Esophagus (tissue), 2 donors: ENCODE results near the gene AUTS2. TPM values are rescaled to one million over a fixed set of nuclear protein-coding genes. Genes with fewer than 3 reads are reported as not detected.

Source experiments
- H3K27ac ChIP-seq, 2 donors: one replicate each; pipeline ENCODE4 v1.5.1; 2013; ENCODE audit warnings: low read depth in 2 of 2, mild to moderate bottlenecking in 2 of 2, inconsistent platforms in 1 of 2, low read length in 1 of 2, moderate library complexity in 1 of 2
- H3K27me3 ChIP-seq, 2 donors: one replicate each; pipeline ENCODE4 v1.6.1; 2013; ENCODE audit warnings: low read length in 2 of 2, control low read depth in 1 of 2, mild to moderate bottlenecking in 1 of 2; ENCODE audit not compliant: insufficient read depth in 2 of 2, control insufficient read depth in 1 of 2
- H3K36me3 ChIP-seq, 2 donors: one replicate each; pipeline ENCODE4 v1.6.1; 2013; ENCODE audit warnings: low read length in 1 of 2; ENCODE audit not compliant: control insufficient read depth in 2 of 2, insufficient read depth in 2 of 2
- H3K4me1 ChIP-seq, 2 donors: one replicate each; pipeline ENCODE4 v1.6.1; 2013; ENCODE audit warnings: low read length in 1 of 2; ENCODE audit not compliant: control insufficient read depth in 2 of 2, insufficient read depth in 2 of 2
- H3K4me3 ChIP-seq, 2 donors: one replicate each; pipeline ENCODE4 v1.5.1; 2013; ENCODE audit warnings: low read length in 2 of 2, mild to moderate bottlenecking in 2 of 2, low read depth in 1 of 2, moderate library complexity in 1 of 2
- H3K9me3 ChIP-seq, 2 donors: one replicate each; pipeline ENCODE4 v1.6.1; 2013; ENCODE audit warnings: mild to moderate bottlenecking in 2 of 2, low read depth in 1 of 2, low read length in 1 of 2, moderate library complexity in 1 of 2; ENCODE audit not compliant: control insufficient read depth in 2 of 2, insufficient read depth in 1 of 2
- WGBS, 2 donors: extraction: QIAGEN DNeasy Blood & Tissue Kit; methylation state at CpG; one replicate each; pipeline ENCODE4 v1.1.7; 2013; 5-methylcytosine and 5-hydroxymethylcytosine counted together
- polyA plus RNA-seq, 2 donors: library from polyadenylated mRNA; stranded (reverse); fragments of 200-250 nt; gene quantifications; one replicate each; pipeline ENCODE4 v1.2.3, GENCODE V29; 2013
- donor health status: healthy with polysubstance abuse.
- donor health status: Bipolar disorder and iron deficiency.

AUTS2 gene
- polyA plus RNA-seq, 2 donors = 8.3 to 15.6 TPM

- H3K9me3 ChIP-seq = no peaks in the 10 kb centered on the region
- H3K27me3 ChIP-seq = no peaks in the 10 kb centered on the region
- H3K4me1 ChIP-seq = no peaks in the 10 kb centered on the region
- 91 to 93% methylated on average over 5 of the region's 5 CpGs for WGBS, 2 donors
- no peak overlapping the region for H3K27ac ChIP-seq
- no peak overlapping the region for H3K4me3 ChIP-seq
- no peaks in the 10 kb centered on the region for H3K36me3 ChIP-seq
Measured at GRCh38 chr7:70529436-70529835, 931.2 kb downstream of the AUTS2 start.

GRCh38 chr7:70529914-70530585 is 931.8 kb downstream of the AUTS2 start:
- no peaks in the 10 kb centered on the region for H3K27me3 ChIP-seq
- no peaks in the 10 kb centered on the region for H3K36me3 ChIP-seq
- no peak overlapping the region for H3K4me3 ChIP-seq
- no peak overlapping the region for H3K27ac ChIP-seq
- H3K4me1 ChIP-seq = no peaks in the 10 kb centered on the region
- no peaks in the 10 kb centered on the region for H3K9me3 ChIP-seq
- WGBS, 2 donors = 87 to 93% methylated on average over 8 of the region's 8 CpGs

- H3K4me3 ChIP-seq = no peak overlapping the region
- no peaks in the 10 kb centered on the region for H3K4me1 ChIP-seq
- 94 to 98% methylated on average over 2 of the region's 2 CpGs for WGBS, 2 donors
- H3K36me3 ChIP-seq = no peaks in the 10 kb centered on the region
- no peaks in the 10 kb centered on the region for H3K9me3 ChIP-seq
- no peaks in the 10 kb centered on the region for H3K27me3 ChIP-seq
- no peak overlapping the region for H3K27ac ChIP-seq
Measured at GRCh38 chr7:70533614-70534013, 935.3 kb downstream of the AUTS2 start.

- Histone ChIP-seq H3K9me3 (no peaks in the 10 kb centered on the region), H3K4me3 (no peak overlapping the region), H3K27me3 (no peaks in the 10 kb centered on the region), H3K27ac (peak overlapping the region in 1 of 2 donors; percentile 40), H3K36me3 (no peaks in the 10 kb centered on the region), H3K4me1 (peaks cover 2 to 3% of the 10 kb centered on the region in 2 donors)
Measured at GRCh38 chr7:70539205-70539604, 940.9 kb downstream of the AUTS2 start.

- WGBS, 2 donors = 59 to 66% methylated on average over 9 of the region's 9 CpGs
- no peaks in the 10 kb centered on the region for H3K27me3 ChIP-seq
- H3K9me3 ChIP-seq = no peaks in the 10 kb centered on the region
- H3K27ac ChIP-seq = no peak overlapping the region
- H3K4me3 ChIP-seq = no peak overlapping the region
- peaks cover 2 to 3% of the 10 kb centered on the region in 2 donors for H3K4me1 ChIP-seq
- no peaks in the 10 kb centered on the region for H3K36me3 ChIP-seq
Measured at GRCh38 chr7:70539617-70540016, 941.3 kb downstream of the AUTS2 start.

GRCh38 chr7:70540641-70541040 is 942.4 kb downstream of the AUTS2 start:
- 32 to 57% methylated on average over 1 of the region's 1 CpG for WGBS, 2 donors
- Histone ChIP-seq H3K36me3 (no peaks in the 10 kb centered on the region), H3K9me3 (no peaks in the 10 kb centered on the region), H3K27ac (no peak overlapping the region), H3K4me1 (peaks cover 2 to 3% of the 10 kb centered on the region in 2 donors), H3K4me3 (no peak overlapping the region), H3K27me3 (no peaks in the 10 kb centered on the region)

GRCh38 chr7:70542750-70543376 is 944.6 kb downstream of the AUTS2 start:
- Histone ChIP-seq H3K27ac (no peak overlapping the region), H3K9me3 (no peaks in the 10 kb centered on the region), H3K36me3 (no peaks in the 10 kb centered on the region), H3K4me3 (no peak overlapping the region), H3K4me1 (peaks cover 2 to 3% of the 10 kb centered on the region in 2 donors), H3K27me3 (no peaks in the 10 kb centered on the region)
- 92 to 100% methylated on average over 1 of the region's 1 CpG for WGBS, 2 donors

GRCh38 chr7:70544016-70544415 is 945.7 kb downstream of the AUTS2 start:
- no peaks in the 10 kb centered on the region for H3K27me3 ChIP-seq
- H3K27ac ChIP-seq = no peak overlapping the region
- peaks cover 2 to 3% of the 10 kb centered on the region in 2 donors for H3K4me1 ChIP-seq
- H3K36me3 ChIP-seq = no peaks in the 10 kb centered on the region
- WGBS, 2 donors = 87 to 95% methylated on average over 2 of the region's 2 CpGs
- no peaks in the 10 kb centered on the region for H3K9me3 ChIP-seq
- H3K4me3 ChIP-seq = no peak overlapping the region

- Histone ChIP-seq H3K9me3 (no peaks in the 10 kb centered on the region), H3K27me3 (no peaks in the 10 kb centered on the region), H3K4me3 (no peak overlapping the region), H3K27ac (no peak overlapping the region), H3K4me1 (peaks cover 2% of the 10 kb centered on the region in 2 donors), H3K36me3 (no peaks in the 10 kb centered on the region)
- WGBS, 2 donors = 87 to 90% methylated on average over 6 of the region's 6 CpGs
Measured at GRCh38 chr7:70545214-70545613, 946.9 kb downstream of the AUTS2 start.

- no peaks in the 10 kb centered on the region for H3K4me1 ChIP-seq
- WGBS, 2 donors = 80 to 82% methylated on average over 3 of the region's 3 CpGs
- no peaks in the 10 kb centered on the region for H3K36me3 ChIP-seq
- H3K27ac ChIP-seq = no peak overlapping the region
- no peak overlapping the region for H3K4me3 ChIP-seq
- no peaks in the 10 kb centered on the region for H3K9me3 ChIP-seq
- H3K27me3 ChIP-seq = peaks cover 0 to 2% of the 10 kb centered on the region in 2 donors
Measured at GRCh38 chr7:70552141-70552540, 953.9 kb downstream of the AUTS2 start.
